DOHH2 (cell line): ENCODE measurements around the gene GSK3B.
"Not testable (repeated sequence)": the region's sequence is repeated elsewhere in the genome, so short reads cannot be mapped to it uniquely, and the experiment has no call there.

ENCODE experiments used
- H3F3A ChIP-seq: fragments of 200-600 bp; sonication (generic), shearing (Covaris generic); 2 replicates; pipeline ENCODE4 v1.6.0; 2016; ENCODE audit warnings: antibody characterized with exemption, mild to moderate bottlenecking; ENCODE audit not compliant: control insufficient read depth, insufficient read depth
- H3K27ac ChIP-seq: fragments of 200-600 bp; sonication (generic); 2 replicates; pipeline ENCODE4 v1.5.1; 2014; ENCODE audit warnings: low read depth, mild to moderate bottlenecking, low read length, moderate library complexity
- H3K27me3 ChIP-seq: fragments of 200-600 bp; sonication (generic); 2 replicates; pipeline ENCODE4 v1.6.1; 2014; ENCODE audit warnings: mild to moderate bottlenecking, low read length, mixed read lengths; ENCODE audit not compliant: control insufficient read depth
- H3K36me3 ChIP-seq: fragments of 200-600 bp; sonication (generic); 2 replicates; pipeline ENCODE4 v1.6.1; 2014; ENCODE audit warnings: mild to moderate bottlenecking, low read length, moderate library complexity, mixed read lengths; ENCODE audit not compliant: control insufficient read depth
- H3K4me1 ChIP-seq: fragments of 200-600 bp; sonication (generic); 2 replicates; pipeline ENCODE4 v1.6.1; 2014; ENCODE audit warnings: mild to moderate bottlenecking, low read length, mixed read lengths; ENCODE audit not compliant: control insufficient read depth
- H3K4me2 ChIP-seq: fragments of 200-600 bp; sonication (generic); 2 replicates; pipeline ENCODE4 v1.6.0; 2014; ENCODE audit warnings: mild to moderate bottlenecking, low read length, moderate library complexity
- H3K4me3 ChIP-seq: fragments of 200-600 bp; sonication (generic); 2 replicates; pipeline ENCODE4 v1.5.1; 2014; ENCODE audit warnings: mild to moderate bottlenecking, low read length, mixed read lengths
- H3K79me2 ChIP-seq: fragments of 200-600 bp; sonication (generic); 2 replicates; pipeline ENCODE4 v1.6.1; 2014; ENCODE audit warnings: mild to moderate bottlenecking, low read length, mixed read lengths; ENCODE audit not compliant: control insufficient read depth
- H3K9me2 ChIP-seq: fragments of 200-600 bp; sonication (generic); replicated peaks from 2 replicates; pipeline ENCODE4 v1.6.1; 2014; ENCODE audit warnings: mild to moderate bottlenecking, low read length, mixed read lengths; ENCODE audit not compliant: control insufficient read depth
- H3K9me3 ChIP-seq: fragments of 200-600 bp; sonication (generic); 2 replicates; pipeline ENCODE4 v1.6.1; 2014; ENCODE audit warnings: antibody characterized with exemption, low read length, mixed read lengths; ENCODE audit not compliant: control insufficient read depth, insufficient read depth
- H4K20me1 ChIP-seq: fragments of 200-600 bp; sonication (generic); 2 replicates; pipeline ENCODE4 v1.6.0; 2014; ENCODE audit warnings: low read depth, mild to moderate bottlenecking, antibody characterized with exemption, low read length, moderate library complexity; ENCODE audit not compliant: control insufficient read depth, insufficient read depth
- EZH2phosphoT487 ChIP-seq: fragments of 200-600 bp; sonication (generic); IDR thresholded peaks from 2 replicates; pipeline ENCODE4 v1.6.1; 2017; ENCODE audit warnings: borderline replicate concordance, mild to moderate bottlenecking, antibody characterized with exemption, low read length, moderate library complexity, mixed read lengths
- TF ChIP-seq, protein P1 (sequence below): fragments of 200-600 bp; sonication (generic); IDR thresholded peaks from one replicate; pipeline ENCODE4 v1.5.1; 2014; ENCODE audit warnings: antibody characterized with exemption, mild to moderate bottlenecking, low read depth, low read length; ENCODE audit not compliant: poor library complexity, severe bottlenecking

The GSK3B gene

DNA sequence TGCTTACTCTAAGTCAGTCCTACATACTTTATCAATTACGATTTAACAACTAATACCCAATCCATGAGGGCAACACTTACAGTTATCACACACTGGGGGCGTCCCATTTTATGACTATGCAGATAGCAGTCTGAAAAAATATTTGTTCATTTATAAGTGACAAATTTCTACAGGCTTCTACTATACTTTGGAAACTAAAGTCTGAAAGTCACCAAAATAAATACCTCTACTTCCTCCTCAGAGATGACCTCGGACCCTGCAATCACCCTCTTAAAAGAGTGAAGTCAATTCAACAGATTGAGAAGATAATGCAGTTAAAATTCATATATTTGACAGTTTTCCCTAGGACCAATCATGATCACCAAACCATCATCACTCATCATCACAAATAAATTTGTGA, 76.6 kb downstream of the GSK3B start:
- H3K9me3 ChIP-seq = no peaks in the 10 kb centered on the region
- peaks cover 7% of the 10 kb centered on the region for H4K20me1 ChIP-seq
- no peaks in the 10 kb centered on the region for H3K36me3 ChIP-seq
- no peaks in the 10 kb centered on the region for H3K27me3 ChIP-seq
- no peak overlapping the region for H3K4me3 ChIP-seq
- peaks cover 6% of the 10 kb centered on the region; the same call in 1 of the 2 replicates for H3K4me1 ChIP-seq
- H3F3A ChIP-seq = no peaks in the 10 kb centered on the region
- no peak overlapping the region for H3K27ac ChIP-seq
- TF ChIP-seq EZH2phosphoT487 = no peak
- TF ChIP-seq, protein P1, sequence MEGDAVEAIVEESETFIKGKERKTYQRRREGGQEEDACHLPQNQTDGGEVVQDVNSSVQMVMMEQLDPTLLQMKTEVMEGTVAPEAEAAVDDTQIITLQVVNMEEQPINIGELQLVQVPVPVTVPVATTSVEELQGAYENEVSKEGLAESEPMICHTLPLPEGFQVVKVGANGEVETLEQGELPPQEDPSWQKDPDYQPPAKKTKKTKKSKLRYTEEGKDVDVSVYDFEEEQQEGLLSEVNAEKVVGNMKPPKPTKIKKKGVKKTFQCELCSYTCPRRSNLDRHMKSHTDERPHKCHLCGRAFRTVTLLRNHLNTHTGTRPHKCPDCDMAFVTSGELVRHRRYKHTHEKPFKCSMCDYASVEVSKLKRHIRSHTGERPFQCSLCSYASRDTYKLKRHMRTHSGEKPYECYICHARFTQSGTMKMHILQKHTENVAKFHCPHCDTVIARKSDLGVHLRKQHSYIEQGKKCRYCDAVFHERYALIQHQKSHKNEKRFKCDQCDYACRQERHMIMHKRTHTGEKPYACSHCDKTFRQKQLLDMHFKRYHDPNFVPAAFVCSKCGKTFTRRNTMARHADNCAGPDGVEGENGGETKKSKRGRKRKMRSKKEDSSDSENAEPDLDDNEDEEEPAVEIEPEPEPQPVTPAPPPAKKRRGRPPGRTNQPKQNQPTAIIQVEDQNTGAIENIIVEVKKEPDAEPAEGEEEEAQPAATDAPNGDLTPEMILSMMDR = no peak
- H3K79me2 ChIP-seq = peaks cover 94% of the 10 kb centered on the region
- H3K9me2 ChIP-seq = no peaks in the 10 kb centered on the region
- H3K4me2 ChIP-seq = no peak overlapping the region

DNA sequence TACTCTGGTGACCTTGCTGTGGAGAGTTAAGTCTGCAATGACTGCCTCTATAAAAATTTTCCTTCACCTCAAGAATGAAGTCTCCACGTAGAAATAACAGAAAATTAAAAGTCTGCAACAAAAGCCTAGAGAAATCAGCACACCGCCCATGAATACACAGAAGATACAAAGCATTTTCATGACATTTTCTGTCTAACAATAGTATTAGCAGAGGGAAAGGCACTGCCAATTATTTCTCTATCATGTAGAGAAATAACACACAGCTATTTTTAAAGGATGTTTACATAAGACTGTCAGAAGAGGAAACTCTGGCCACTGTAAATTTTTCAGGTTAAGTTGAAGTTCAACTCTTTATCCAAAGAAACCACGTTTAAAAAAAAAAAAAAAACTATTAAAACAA, 80.8 kb downstream of the GSK3B start:
- H3K4me3 ChIP-seq = no peak overlapping the region
- no peaks in the 10 kb centered on the region for H3K9me3 ChIP-seq
- H3K27me3 ChIP-seq = no peaks in the 10 kb centered on the region
- TF ChIP-seq, protein P1 = no peak
- no peak for TF ChIP-seq EZH2phosphoT487
- H3K27ac ChIP-seq = no peak overlapping the region
- no peaks in the 10 kb centered on the region for H3K36me3 ChIP-seq
- peaks cover 6% of the 10 kb centered on the region; the same call in 1 of the 2 replicates for H4K20me1 ChIP-seq
- peaks cover 97% of the 10 kb centered on the region for H3K79me2 ChIP-seq
- H3K9me2 ChIP-seq = no peaks in the 10 kb centered on the region
- no peaks in the 10 kb centered on the region for H3F3A ChIP-seq
- peaks cover 6% of the 10 kb centered on the region; the same call in 1 of the 2 replicates for H3K4me1 ChIP-seq
- no peak overlapping the region for H3K4me2 ChIP-seq

DNA sequence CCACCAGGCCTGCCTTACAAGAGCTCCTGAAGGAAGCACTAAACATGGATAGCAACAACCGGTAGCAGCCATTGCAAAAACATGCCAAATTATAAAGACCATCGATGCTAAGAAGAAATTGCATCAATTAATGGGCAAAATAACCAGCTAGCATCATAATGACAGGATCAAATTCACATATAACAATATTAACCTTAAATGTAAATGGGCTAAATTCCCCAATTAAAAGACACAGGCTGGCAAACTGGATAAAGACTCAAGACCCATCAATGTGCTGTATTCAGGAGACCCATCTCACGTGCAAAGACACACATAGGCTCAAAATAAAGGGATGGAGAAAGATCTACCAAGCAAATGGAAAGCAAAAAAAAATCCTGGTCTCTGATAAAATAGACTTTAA, 88.5 kb downstream of the GSK3B start:
- peaks cover 83% of the 10 kb centered on the region for H3K79me2 ChIP-seq
- H3K9me2 ChIP-seq, H3K36me3 ChIP-seq, H4K20me1 ChIP-seq, H3K4me2 ChIP-seq, H3K4me3 ChIP-seq, H3K27me3 ChIP-seq, H3F3A ChIP-seq, H3K9me3 ChIP-seq, H3K4me1 ChIP-seq, H3K27ac ChIP-seq: not testable (repeated sequence)

DNA sequence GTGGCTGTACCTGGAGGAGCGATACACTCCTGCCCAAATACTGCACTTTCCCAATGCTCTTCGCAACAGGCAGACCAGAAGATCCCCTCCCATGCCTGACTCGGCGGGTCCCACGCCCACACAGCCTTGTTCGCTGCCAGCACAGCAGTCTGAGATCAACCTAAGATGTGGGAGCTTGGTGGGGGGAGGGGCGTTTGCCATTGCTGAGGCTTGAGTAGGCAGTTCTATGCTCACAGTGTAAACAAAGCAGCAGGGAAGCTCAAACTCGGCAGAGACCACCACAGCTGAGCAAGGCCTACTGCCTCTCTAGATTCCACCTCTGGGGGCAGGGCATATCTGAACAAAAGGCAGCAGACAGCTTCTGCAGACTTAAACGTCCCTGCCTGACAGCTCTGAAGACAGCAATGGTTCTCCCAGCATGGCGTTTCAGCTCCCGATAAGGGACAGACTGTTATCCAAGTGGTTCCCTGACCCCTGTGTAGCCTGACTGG, 90.2 kb downstream of the GSK3B start:
- peaks cover 70% of the 10 kb centered on the region for H3K79me2 ChIP-seq
- not testable (repeated sequence) for H3K4me1 ChIP-seq, H3K4me2 ChIP-seq, H3K4me3 ChIP-seq, H3K9me2 ChIP-seq, H3K27ac ChIP-seq, H3K36me3 ChIP-seq, H3K9me3 ChIP-seq, H3F3A ChIP-seq, H4K20me1 ChIP-seq, H3K27me3 ChIP-seq
